HepG2 (cell line): ENCODE measurements around the gene PRKN. TPM values are rescaled to one million over a fixed set of nuclear protein-coding genes. Genes with fewer than 3 reads are reported as not detected.

Source experiments
- ATAC-seq: fragments of 200-7000 bp; cut with Tn5 transposase; 3 replicates; pipeline ENCODE4 v1.9.1; 2020; ENCODE audit warnings: mild to moderate bottlenecking, moderate library complexity
- BruUV-seq: library from RNA; stranded (reverse); fragments of 400-500 nt; replicated peaks from 2 replicates; lab custom pipeline; 2021; lab: Mats Ljungman, UMichigan
- CTCF ChIA-PET: fragments of 300-600 bp; formaldehyde crosslinking; extraction: SDS; loops from one replicate; lab custom pipeline; 2021; ENCODE audit warnings: low total read pairs, inconsistent platforms, low intra/inter-chr PET ratio; lab: Yijun Ruan, JAX
- POLR2A ChIA-PET: fragments of 350-600 bp; sonication (Branson Sonifier 250); formaldehyde crosslinking; loops from one replicate; lab custom pipeline; 2020; ENCODE audit warnings: antibody characterized with exemption, inconsistent platforms; lab: Yijun Ruan, JAX
- DNase-seq: peaks from one replicate; pipeline ENCODE4 v3.0.0-alpha.2; 2015; ENCODE audit warnings: low spot score
- FAIRE-seq: peaks from 3 replicates; lab custom pipeline; 2011; peaks lifted over from hg19 to GRCh38; lab: Jason Lieb, UNC
- H2AFZ ChIP-seq: one replicate; pipeline ENCODE4 v1.6.1; 2011; ENCODE audit warnings: low read length, inconsistent platforms
- H3K27ac ChIP-seq: fragments of 300-600 bp; 3 replicates; pipeline ENCODE4 v1.8.0; 2011; ENCODE audit warnings: mixed run types, mild to moderate bottlenecking, mixed read lengths, low read length, inconsistent platforms; ENCODE audit not compliant: insufficient read depth; ENCODE audit errors: extremely low read length
- H3K27me3 ChIP-seq, 2 experiments: fragments of 200-600 bp in 1 of 2; 2 replicates in 1 of 2; 3 replicates in 1 of 2; pipeline versions ENCODE4 v1.6.0 to v1.8.0; 2011; ENCODE audit warnings: low read length in 2 of 2, mild to moderate bottlenecking in 2 of 2, moderate library complexity in 2 of 2, inconsistent platforms in 1 of 2; ENCODE audit not compliant: insufficient read depth in 2 of 2, control insufficient read depth in 1 of 2
- H3K36me3 ChIP-seq, 2 experiments: fragments of 200-600 bp in 1 of 2; replicated peaks in 1 of 2; 2 replicates in 1 of 2; 3 replicates in 1 of 2; pipeline versions ENCODE4 v1.5.1 to v1.8.0; 2011; ENCODE audit warnings: low read length in 2 of 2, inconsistent platforms in 1 of 2; ENCODE audit not compliant: insufficient read depth in 2 of 2, control insufficient read depth in 1 of 2
- H3K4me1 ChIP-seq: 2 replicates; pipeline ENCODE4 v1.5.1; 2012; ENCODE audit warnings: low read length, inconsistent platforms; ENCODE audit not compliant: insufficient read depth
- H3K4me2 ChIP-seq: 2 replicates; pipeline ENCODE4 v1.6.0; 2011; ENCODE audit warnings: low read depth, low read length, inconsistent platforms
- H3K4me3 ChIP-seq, 3 experiments: fragments of 200-600 bp in 1 of 3; sonication (generic), shearing (Covaris generic) in 1 of 3; replicated peaks in 1 of 3; 2 replicates each; pipeline ENCODE4 v1.5.1; 2011 to 2016; ENCODE audit warnings: low read length in 3 of 3, inconsistent platforms in 2 of 3, low read depth in 2 of 3, mild to moderate bottlenecking in 2 of 3, control low read depth in 1 of 3, mixed read lengths in 1 of 3; ENCODE audit not compliant: insufficient read depth in 1 of 3
- H3K79me2 ChIP-seq: one replicate; pipeline ENCODE4 v1.6.1; 2011; ENCODE audit warnings: low read length, inconsistent platforms; ENCODE audit not compliant: insufficient read depth
- H3K9ac ChIP-seq: 2 replicates; pipeline ENCODE4 v1.6.0; 2011; ENCODE audit warnings: mild to moderate bottlenecking, low read depth, low read length, inconsistent platforms; ENCODE audit not compliant: insufficient read depth
- H3K9me3 ChIP-seq: 2 replicates; pipeline ENCODE4 v1.5.1; 2012; ENCODE audit warnings: mild to moderate bottlenecking, low read length
- H4K20me1 ChIP-seq: 2 replicates; pipeline ENCODE4 v1.6.0; 2011; ENCODE audit warnings: inconsistent platforms, mild to moderate bottlenecking, low read length, moderate library complexity; ENCODE audit not compliant: insufficient read depth
- NFE2L2 ChIP-seq: fragments of 150-350 bp; IDR thresholded peaks from 2 replicates; pipeline ENCODE4 v1.6.1; 2014; ENCODE audit warnings: low read length
- PLSCR1 ChIP-seq: sonication (generic); formaldehyde crosslinking; IDR thresholded peaks from 2 replicates; pipeline ENCODE4 v1.5.0; 2020; ENCODE audit warnings: missing genetic modification reagents, mild to moderate bottlenecking, borderline replicate concordance
- REPIN1 ChIP-seq: sonication (generic); formaldehyde crosslinking; IDR thresholded peaks from 2 replicates; pipeline ENCODE4 v1.8.0; 2022; ENCODE audit warnings: missing genetic modification reagents, low read depth, mild to moderate bottlenecking, borderline replicate concordance
- SP140L ChIP-seq: sonication (generic); formaldehyde crosslinking; IDR thresholded peaks from 2 replicates; pipeline ENCODE4 v1.4.0; 2020; ENCODE audit warnings: missing genetic modification reagents, borderline replicate concordance
- ZMYM2 ChIP-seq: sonication (generic); formaldehyde crosslinking; IDR thresholded peaks from 2 replicates; pipeline ENCODE4 v1.8.0; 2022; ENCODE audit warnings: mild to moderate bottlenecking, missing genetic modification reagents
- ZNF17 ChIP-seq: sonication (generic); formaldehyde crosslinking; IDR thresholded peaks from 2 replicates; pipeline ENCODE4 v1.5.0; 2020; ENCODE audit warnings: mild to moderate bottlenecking, missing genetic modification reagents
- ZNF446 ChIP-seq: sonication (generic); formaldehyde crosslinking; IDR thresholded peaks from 2 replicates; pipeline ENCODE4 v1.5.0; 2020; ENCODE audit warnings: mild to moderate bottlenecking, missing genetic modification reagents
- ZNF550 ChIP-seq: sonication (generic); formaldehyde crosslinking; IDR thresholded peaks from 2 replicates; pipeline ENCODE4 v1.4.0; 2020; ENCODE audit warnings: mild to moderate bottlenecking, missing genetic modification reagents, borderline replicate concordance
- ZNF605 ChIP-seq: sonication (generic); formaldehyde crosslinking; IDR thresholded peaks from 2 replicates; pipeline ENCODE4 v1.8.0; 2022; ENCODE audit warnings: mild to moderate bottlenecking, missing genetic modification reagents
- ZNF670 ChIP-seq: sonication (generic); formaldehyde crosslinking; IDR thresholded peaks from 2 replicates; pipeline ENCODE4 v1.8.0; 2022; ENCODE audit warnings: mild to moderate bottlenecking, missing genetic modification reagents, borderline replicate concordance
- ZNF891 ChIP-seq: sonication (generic); formaldehyde crosslinking; IDR thresholded peaks from 2 replicates; pipeline ENCODE4 v1.5.0; 2020; ENCODE audit warnings: mild to moderate bottlenecking, missing genetic modification reagents
- WGBS: methylation state at CpG from one replicate; pipeline ENCODE4 v1.1.6; 2017; ENCODE audit warnings: low lambda C conversion rate; 5-methylcytosine and 5-hydroxymethylcytosine counted together
- in situ Hi-C: cut with HindIII; loops from 2 replicates; pipeline ENCODE4 v1.10.0; 2017; ENCODE audit warnings: low pct_unique_long_range_greater_than_20kb; ENCODE audit not compliant: extremely low pct_ligation_motif_present
- intact Hi-C: fragments of 100-400 bp; cut with micrococcal nuclease; formaldehyde crosslinking; loops from one replicate; pipeline ENCODE4 v1.10.0; 2022; ENCODE audit not compliant: unreplicated experiment
- polyA plus RNA-seq, 8 experiments: library from polyadenylated mRNA; depleted of rRNA in 3 of 8; stranded (reverse) in 7 of 8; unstranded in 1 of 8; fragments of >200 nt; fragmentation: Illumina TruSeq in 4 of 8; extraction: Trizol in 4 of 8; gene quantifications; 2 replicates each; pipeline versions ENCODE4 v1.2.1 to v1.2.3, GENCODE V29; 2011 to 2016; ENCODE audit warnings: low read depth in 4 of 8, missing spikeins in 1 of 8, mixed read lengths in 1 of 8; ENCODE audit not compliant: insufficient read depth in 1 of 8
- total RNA-seq, 5 experiments: library from RNA; depleted of rRNA; stranded (reverse); fragments of >200 nt; fragmentation: Illumina TruSeq; extraction: Trizol; gene quantifications; 2 replicates each; pipeline ENCODE4 v1.2.3, GENCODE V29; 2016; ENCODE audit warnings: low read depth in 1 of 5

PRKN gene
- total and polyA plus RNA-seq, 2 of the 13 experiments (the other 11 are each of a cell fraction or from before 2014, with no cell fraction given): 0.31 to 0.44 TPM

- peaks cover 12% of the 10 kb centered on the region for H3K4me1 ChIP-seq
- no peak for DNase-seq
- no peak overlapping the region for H2AFZ ChIP-seq
- no peak for FAIRE-seq
- H3K4me2 ChIP-seq: no peak overlapping the region
- H4K20me1 ChIP-seq: no peaks in the 10 kb centered on the region
- ChIA-PET POLR2A (no interaction called here), CTCF (no interaction called here)
- no peaks in the 10 kb centered on the region for H3K27me3 ChIP-seq
- H3K9ac ChIP-seq: no peak overlapping the region
- BruUV-seq: no TSS peak
- no peak for ATAC-seq
- no peak overlapping the region for H3K27ac ChIP-seq
- 51% methylated on average over 2 of the region's 2 CpGs for WGBS
- H3K9me3 ChIP-seq: no peaks in the 10 kb centered on the region
- H3K79me2 ChIP-seq: no peaks in the 10 kb centered on the region
- in situ Hi-C loops: no loop called here
- TF ChIP-seq ZNF550 (CRISPR knock-in tag): no peak
- TF ChIP-seq NFE2L2: no peak
- TF ChIP-seq ZMYM2 (CRISPR knock-in tag): no peak
- no peak for TF ChIP-seq ZNF670 (CRISPR knock-in tag)
- no peak for TF ChIP-seq SP140L (CRISPR knock-in tag)
- no peak for TF ChIP-seq ZNF891 (CRISPR knock-in tag)
- no peak for TF ChIP-seq ZNF17
- no peak for TF ChIP-seq REPIN1
- no peak for TF ChIP-seq PLSCR1 (CRISPR knock-in tag)
- TF ChIP-seq ZNF446 (CRISPR knock-in tag): no peak
- TF ChIP-seq ZNF605 (CRISPR knock-in tag): no peak
- intact Hi-C loops: no loop called here
- H3K4me3 ChIP-seq: no peak overlapping the region
- H3K36me3 ChIP-seq: no peaks in the 10 kb centered on the region
These were observed 246.2 kb downstream of the PRKN start for GRCh38 chr6:162481320-162481719.
